GM04503 (cell line): ENCODE results near the gene KRT6B.
"Not testable (repeated sequence)": the region's sequence is repeated elsewhere in the genome, so short reads cannot be mapped to it uniquely, and the experiment has no call there.

Experiments used
- DNase-seq: peaks from one replicate; pipeline ENCODE4 v3.0.0-alpha.2; 2012; ENCODE audit warnings: low read depth

KRT6B gene

GRCh38 chr12:52469853-52470252 is 17.9 kb upstream of the KRT6B start:
- no peak for DNase-seq

DNA sequence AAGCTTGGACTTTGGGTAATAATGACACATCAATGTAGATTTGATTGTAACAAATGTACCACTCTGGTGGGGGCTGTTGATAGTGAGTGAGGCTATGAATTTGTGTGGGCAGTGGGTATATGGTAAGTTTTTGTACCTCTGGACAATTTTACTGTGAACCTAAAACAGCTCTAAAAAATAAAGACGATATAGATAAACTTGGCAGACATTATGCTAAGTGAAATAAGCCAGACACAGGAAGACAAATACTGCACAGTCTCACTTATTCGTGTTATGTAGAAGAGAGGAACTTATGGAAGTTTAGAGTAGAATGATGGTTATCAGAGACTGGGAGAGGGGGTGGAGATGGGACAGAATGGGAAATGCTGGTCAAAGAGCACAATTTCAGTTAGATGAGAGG is 13.0 kb upstream of the KRT6B start:
- DNase-seq: no peak

- DNase-seq: no peak
Measured at GRCh38 chr12:52461693-52462092, 9.7 kb upstream of the KRT6B start.

DNA sequence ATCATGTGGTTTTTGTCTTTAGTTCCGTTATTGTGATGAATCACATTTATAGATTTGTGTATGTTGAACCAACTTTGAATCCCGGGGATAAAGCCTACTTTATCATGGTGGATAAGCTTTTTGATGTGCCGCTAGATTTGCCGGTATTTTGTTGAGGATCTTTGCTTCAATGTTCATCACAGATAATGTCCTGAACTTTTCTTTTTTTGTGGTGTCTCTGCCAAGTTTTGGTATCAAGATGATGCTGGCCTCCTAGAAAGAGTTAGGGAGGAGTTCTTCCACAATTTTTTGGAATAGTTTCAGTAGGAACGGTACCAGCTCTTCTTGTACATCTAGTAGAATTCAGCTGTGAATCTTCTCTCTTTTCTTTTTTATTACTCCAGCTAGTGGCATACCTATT is 6.9 kb upstream of the KRT6B start:
- DNase-seq: no peak

DNA sequence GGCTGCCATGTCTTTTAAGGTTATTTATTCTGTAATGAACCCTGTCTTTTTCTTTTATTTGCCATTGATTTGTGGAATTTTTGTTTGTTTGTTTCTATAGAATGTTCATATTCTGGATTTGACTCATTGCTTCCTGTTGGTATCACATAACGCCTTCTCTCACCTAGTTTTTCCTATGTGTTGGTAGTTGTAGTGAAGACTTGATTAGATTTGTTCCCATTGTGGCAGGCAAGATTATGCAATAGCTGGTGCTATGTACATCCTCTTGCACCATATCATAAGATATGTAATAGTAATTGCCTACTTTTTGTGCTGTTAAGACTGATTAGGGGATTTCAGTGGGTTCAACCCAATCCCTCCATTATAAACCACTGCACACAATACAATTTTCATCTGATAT is 3.9 kb upstream of the KRT6B start:
- no peak for DNase-seq

DNA sequence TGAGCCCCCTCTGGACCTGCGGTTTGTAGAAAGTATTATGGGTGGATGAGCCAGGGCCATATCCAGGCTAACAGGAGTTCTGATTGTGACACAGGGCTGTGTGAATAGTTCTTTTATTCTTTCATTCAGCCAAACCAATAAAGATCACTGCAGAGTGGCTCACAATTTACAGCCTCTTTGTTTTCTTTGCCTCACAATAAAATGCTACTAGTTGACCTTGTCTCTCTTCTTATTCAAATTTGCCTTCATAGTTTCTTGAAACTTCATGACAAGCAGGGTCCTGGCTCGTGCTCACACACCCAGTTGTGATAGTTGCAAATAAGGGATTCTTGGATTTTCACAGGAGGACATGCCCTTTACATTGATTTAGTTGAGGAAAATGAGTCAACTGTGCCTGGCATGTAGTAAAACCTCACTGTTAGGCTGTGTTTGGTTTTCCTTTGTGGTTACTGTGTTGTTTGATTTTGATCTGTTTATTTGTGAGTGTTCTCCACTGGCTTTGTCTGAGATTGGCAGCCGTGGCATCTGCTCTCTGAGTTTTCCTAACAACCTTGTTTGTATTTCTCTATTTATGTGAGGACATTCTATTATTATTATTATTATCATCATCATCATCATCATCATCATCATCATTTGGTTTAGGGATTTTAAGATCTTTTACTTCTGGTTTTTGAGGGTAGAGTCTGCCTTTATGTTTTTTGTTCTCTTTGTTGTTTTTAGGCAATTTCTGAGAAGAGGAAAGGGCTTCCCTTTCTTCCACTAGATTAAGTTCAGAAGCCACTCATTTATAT is 2.7 kb upstream of the KRT6B start:
- DNase-seq: no peak

- no peak for DNase-seq
Measured at GRCh38 chr12:52448228-52448627, 3.7 kb downstream of the KRT6B start.

GRCh38 chr12:52447196-52447595 is 4.8 kb downstream of the KRT6B start:
- not testable (repeated sequence) for DNase-seq

- DNase-seq: no peak
Measured at GRCh38 chr12:52446367-52447045, 5.4 kb downstream of the KRT6B start.

DNA sequence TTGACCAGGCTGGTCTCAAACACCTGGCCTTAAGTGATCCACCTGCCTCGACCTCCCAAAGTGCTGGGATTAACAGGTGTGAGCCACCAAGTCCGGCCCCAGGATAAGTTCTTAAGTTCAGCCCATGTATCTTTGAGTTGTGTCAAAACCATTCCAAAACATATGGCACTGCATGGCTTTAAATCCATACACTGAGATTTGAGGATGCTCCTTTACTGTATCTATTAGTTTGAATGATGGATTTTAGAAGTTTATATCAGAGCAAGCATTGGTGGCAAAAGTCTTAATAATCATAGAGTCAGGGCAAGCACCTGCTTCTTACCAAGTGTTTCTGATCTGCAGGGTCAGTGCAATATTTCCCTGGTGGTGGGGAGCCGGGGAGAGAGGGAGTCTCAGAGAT is 6.1 kb downstream of the KRT6B start:
- DNase-seq: no peak

DNA sequence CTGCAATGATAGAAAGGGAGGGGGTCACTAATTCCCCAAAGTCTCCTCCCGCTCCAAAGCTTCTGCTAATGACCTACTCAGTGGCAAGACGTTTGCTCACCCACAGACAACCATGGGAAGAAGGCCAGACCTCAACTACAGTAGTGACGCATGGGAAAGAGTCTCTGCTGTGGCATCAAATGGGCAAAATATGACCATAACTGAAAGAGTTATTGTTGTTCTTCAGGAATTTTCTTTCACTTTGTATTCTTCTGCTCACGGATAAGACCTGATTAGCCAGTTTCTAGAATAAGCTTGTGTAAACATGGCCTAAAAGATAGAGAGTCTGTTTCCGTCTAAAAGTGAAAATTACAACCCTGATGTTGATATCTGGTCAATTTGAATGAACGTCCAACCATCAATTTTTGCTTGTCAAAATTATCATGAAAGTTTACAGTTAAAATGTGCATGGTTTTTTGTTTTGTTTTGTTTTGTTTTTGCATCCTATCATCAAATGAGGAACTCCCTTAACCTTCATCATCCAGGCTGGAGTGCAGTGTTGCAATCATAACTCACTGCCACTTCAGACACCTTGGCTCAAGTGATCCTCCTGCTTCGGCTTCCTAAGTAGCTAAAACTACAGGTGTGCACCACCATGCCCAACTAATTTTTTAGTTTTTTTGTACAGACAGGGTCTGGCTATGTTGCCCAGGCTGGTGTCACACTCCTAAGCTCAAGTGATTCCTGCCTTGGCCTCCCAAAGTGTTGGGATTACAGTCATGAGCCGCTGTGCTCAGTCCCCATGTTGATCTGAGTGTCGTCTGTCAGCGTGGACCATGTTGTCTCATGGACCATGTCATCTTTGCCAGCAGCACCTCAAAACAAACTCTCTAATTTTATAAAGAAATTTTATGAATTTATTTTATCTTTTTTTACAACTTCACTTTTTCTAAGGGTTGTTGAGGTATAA is 7.0 kb downstream of the KRT6B start:
- no peak for DNase-seq

GRCh38 chr12:52443966-52444365 is 8.0 kb downstream of the KRT6B start:
- no peak for DNase-seq

DNA sequence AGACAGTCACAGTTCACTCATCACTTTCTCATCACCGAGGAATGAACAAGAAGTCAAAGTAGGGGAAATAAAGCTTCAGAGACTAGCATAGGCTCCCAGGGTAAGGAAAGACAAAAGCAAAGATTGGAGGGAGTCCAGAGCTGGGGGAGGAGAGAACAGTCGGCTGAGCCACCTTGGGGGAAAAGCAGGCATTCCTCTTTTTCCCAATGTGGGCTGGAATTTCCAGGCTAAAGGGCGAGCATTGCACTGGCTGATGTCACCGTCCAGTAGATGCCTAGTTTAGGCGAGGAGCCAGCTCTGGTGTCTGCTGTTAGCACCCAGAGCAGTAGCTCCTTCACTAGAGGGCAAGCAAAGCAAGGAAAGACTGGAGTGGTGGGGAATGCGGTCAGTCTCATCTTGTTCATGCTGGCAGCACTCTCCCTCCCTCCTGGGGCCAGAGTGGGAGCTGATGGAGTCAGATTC is 9.3 kb downstream of the KRT6B start:
- peak; percentile 50 for DNase-seq

DNA sequence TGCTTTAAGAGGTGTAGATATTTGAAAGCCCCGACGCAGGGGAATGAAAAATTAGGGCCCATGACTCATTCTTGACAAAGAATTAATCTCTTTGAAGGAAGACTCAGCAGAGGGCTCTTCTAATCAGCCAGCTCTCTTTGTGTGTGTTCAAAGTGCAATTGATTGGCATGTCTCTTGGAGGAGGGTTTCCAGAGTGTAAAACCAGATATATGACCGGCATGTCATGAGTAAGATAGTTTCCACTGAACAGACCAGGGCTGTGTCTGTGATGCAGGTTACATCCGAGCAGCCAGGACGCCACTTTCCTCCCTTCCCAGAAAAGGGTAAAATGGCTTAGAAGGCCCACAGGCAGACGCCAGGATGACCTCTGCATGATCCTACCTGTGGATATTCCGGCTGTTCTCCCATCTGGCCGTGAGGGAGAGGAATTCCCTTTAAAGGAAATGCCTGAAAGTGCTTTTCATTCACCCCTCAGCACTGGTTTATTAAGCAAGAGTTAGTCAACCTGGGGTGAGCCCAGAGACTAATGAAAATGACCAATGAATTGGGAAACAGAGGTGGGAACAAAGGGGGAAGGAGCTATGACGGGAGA is 10.5 kb downstream of the KRT6B start:
- DNase-seq: no peak

GRCh38 chr12:52440821-52441319 is 11.1 kb downstream of the KRT6B start:
- DNase-seq: peak; percentile 60

- DNase-seq: no peak
Measured at GRCh38 chr12:52439845-52440244, 12.1 kb downstream of the KRT6B start.

- DNase-seq: no peak
Measured at GRCh38 chr12:52439420-52439819, 12.5 kb downstream of the KRT6B start.

GRCh38 chr12:52438305-52439301 is 13.3 kb downstream of the KRT6B start:
- no peak for DNase-seq

GRCh38 chr12:52437508-52437907 is 14.4 kb downstream of the KRT6B start:
- DNase-seq: no peak

DNA sequence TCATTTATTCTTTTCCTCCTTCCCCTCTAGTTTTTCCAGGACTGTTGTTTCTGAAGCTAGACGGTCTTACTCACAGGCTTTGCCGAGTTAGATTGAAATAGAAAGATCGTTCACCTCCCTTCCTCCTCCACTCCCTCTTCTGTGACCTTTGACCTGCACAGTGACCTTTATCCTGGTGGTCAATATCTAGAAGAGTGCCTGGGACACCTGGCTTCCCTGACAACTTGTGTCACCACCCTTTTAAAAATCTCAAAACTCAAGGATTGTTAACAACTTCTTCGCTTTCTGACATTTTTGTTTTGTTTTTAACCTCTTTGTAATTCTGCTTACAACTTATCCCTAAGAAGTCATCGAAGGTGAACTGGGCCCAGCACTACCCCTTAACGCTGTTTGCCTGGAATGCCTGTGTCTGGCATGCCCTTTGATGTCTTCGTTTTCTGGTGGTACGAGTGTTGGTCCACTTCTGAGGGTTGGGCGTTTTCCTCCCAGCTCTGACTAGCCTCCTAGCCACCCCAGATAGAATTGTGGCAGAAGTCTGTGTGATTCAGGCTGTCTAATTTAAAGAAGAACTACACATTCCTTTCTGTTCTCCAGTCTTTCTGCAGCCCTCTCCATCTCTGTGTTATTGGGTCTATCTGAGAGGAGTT is 15.0 kb downstream of the KRT6B start:
- DNase-seq: no peak
